Measurements from ENCODE around the gene MRPL20. TPM values are rescaled to one million over a fixed set of nuclear protein-coding genes. Genes with fewer than 3 reads are reported as not detected.

Gene MRPL20
- total and polyA plus RNA-seq, 2 donors (not counting 3 experiments of a cell fraction or from before 2014, with no cell fraction given) = 134 to 152 TPM

DNA sequence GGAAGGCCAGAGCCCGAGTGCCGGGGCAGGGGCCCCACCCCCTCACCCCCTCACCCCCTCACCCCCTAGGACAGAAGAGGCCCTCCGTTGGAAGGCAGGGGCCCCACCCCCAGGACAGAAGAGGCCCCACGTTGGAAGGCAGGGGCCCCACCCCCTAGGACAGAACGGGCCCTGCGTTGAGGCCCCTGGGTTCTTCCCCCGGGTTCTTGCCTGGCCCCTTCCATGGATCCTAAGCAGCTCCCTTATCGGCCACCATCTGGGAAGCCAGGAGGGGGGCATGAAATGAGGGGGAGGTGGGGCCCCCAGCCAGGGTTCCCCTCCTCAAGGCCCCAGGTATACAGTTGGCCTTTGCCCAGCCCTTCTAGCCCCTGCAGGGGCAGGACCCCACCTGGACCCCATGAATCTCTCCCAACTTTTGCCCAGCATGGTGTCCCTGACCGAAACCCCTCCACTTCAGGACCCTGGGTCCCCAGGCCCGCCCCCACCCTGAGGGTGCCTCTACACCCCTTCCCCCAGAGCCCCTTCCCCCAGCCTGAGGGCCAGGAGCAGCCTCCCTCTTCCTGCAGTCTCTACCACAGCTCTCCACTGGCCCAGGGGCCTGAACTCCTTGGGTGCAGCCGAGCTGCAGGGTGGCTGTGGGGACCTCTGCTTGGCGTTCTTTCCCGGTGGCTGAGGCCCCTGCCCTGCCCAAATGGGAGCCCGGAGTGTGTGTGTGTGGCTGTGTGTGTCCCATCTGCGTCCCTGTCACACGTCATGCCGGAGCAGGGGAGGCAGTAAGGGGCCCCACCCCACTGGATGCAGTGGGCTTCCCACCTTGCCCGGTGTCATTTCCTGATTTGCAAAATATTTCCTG lies 24.1 kb upstream of the MRPL20 start:
- no peak for FAIRE-seq
- CTCF ChIA-PET = interaction anchor here (1.0 to 2.2 kb wide), 5 partner anchors 9 to 60 kb away, joined by 3 to 13 read pairs (median 5); partner anchors contain the start of gene CCNL2

More for the DNA sequence above, 24.1 kb upstream of the MRPL20 start:
- H3K27me3 ChIP-seq (ENCODE audit: control insufficient read depth in 2 of 2, insufficient read depth in 2 of 2, low read length in 2 of 2) = no peaks in the 10 kb centered on the region
- no peak overlapping the region for H3K4me2 ChIP-seq (ENCODE audit: insufficient read depth, low read length)
- DNase-seq (ENCODE audit: low read depth, low spot score) = no peak
- H4K20me1 ChIP-seq (replicated peaks; ENCODE audit: control insufficient read depth, extremely low read depth, insufficient read depth, low read length) = no peaks in the 10 kb centered on the region
- H3K9me3 ChIP-seq (replicated peaks; ENCODE audit: control insufficient read depth, insufficient read depth, low read length) = no peaks in the 10 kb centered on the region
- H3K36me3 ChIP-seq (ENCODE audit: control insufficient read depth in 2 of 2, extremely low read depth in 1 of 2, insufficient read depth in 2 of 2, low read length in 2 of 2) = no peaks in the 10 kb centered on the region
- BruUV-seq (replicated peaks) = no TSS peak
- dilution Hi-C loops (cut with MboI; ENCODE audit: extremely low pct_ligation_motif_present, low sequenced_read_pairs) = no loop called here
- H3K79me2 ChIP-seq (ENCODE audit: control insufficient read depth, insufficient read depth, low read length) = no peaks in the 10 kb centered on the region
- H3K9ac ChIP-seq (replicated peaks; ENCODE audit: extremely low read depth, insufficient read depth, low read length) = no peak overlapping the region
- no peak overlapping the region for H3K4me3 ChIP-seq (replicated peaks in 1 of 3; ENCODE audit: insufficient read depth in 1 of 3, low read depth in 1 of 3, low read length in 3 of 3)
- peaks cover 19% of the 10 kb centered on the region for H3K4me1 ChIP-seq (ENCODE audit: control insufficient read depth, extremely low read depth, insufficient read depth, low read length)
- TF ChIP-seq JUN (IDR thresholded peaks at IDR 0.05; ENCODE audit: borderline replicate concordance, insufficient read depth, insufficient read length, low read depth) (no peak), POLR2A (IDR thresholded peaks at IDR 0.05; ENCODE audit: low read depth, low read length) (no peak), EZH2 (IDR thresholded peaks at IDR 0.05; ENCODE audit: borderline replicate concordance, low read depth, low read length, severe bottlenecking) (no peak), GATA2 (IDR thresholded peaks at IDR 0.05; ENCODE audit: insufficient read depth, insufficient read length, low read depth, low read length) (no peak), MYC (IDR thresholded peaks at IDR 0.05; ENCODE audit: low read depth, low read length) (no peak), FOS (IDR thresholded peaks at IDR 0.05; ENCODE audit: borderline replicate concordance, insufficient read depth, low read length) (no peak), POLR2AphosphoS5 (IDR thresholded peaks at IDR 0.05; ENCODE audit: insufficient read depth, low read depth, low read length) (no peak)
- TF ChIP-seq, protein P1, sequence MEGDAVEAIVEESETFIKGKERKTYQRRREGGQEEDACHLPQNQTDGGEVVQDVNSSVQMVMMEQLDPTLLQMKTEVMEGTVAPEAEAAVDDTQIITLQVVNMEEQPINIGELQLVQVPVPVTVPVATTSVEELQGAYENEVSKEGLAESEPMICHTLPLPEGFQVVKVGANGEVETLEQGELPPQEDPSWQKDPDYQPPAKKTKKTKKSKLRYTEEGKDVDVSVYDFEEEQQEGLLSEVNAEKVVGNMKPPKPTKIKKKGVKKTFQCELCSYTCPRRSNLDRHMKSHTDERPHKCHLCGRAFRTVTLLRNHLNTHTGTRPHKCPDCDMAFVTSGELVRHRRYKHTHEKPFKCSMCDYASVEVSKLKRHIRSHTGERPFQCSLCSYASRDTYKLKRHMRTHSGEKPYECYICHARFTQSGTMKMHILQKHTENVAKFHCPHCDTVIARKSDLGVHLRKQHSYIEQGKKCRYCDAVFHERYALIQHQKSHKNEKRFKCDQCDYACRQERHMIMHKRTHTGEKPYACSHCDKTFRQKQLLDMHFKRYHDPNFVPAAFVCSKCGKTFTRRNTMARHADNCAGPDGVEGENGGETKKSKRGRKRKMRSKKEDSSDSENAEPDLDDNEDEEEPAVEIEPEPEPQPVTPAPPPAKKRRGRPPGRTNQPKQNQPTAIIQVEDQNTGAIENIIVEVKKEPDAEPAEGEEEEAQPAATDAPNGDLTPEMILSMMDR (IDR thresholded peaks at IDR 0.05; ENCODE audit: extremely low read depth in 1 of 2, insufficient read depth in 1 of 2, low read depth in 1 of 2, low read length in 2 of 2) = no peak
- TF ChIP-seq, protein P2, sequence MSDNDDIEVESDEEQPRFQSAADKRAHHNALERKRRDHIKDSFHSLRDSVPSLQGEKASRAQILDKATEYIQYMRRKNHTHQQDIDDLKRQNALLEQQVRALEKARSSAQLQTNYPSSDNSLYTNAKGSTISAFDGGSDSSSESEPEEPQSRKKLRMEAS (IDR thresholded peaks at IDR 0.05; ENCODE audit: insufficient read depth, insufficient read length) = no peak
- H3K9me1 ChIP-seq (replicated peaks; ENCODE audit: control insufficient read depth, extremely low read depth, insufficient read depth, low read length) = no peaks in the 10 kb centered on the region
- intact Hi-C loops (cut with micrococcal nuclease) = loop anchor here (1.0 kb wide), 1 partner anchor 25 kb away; no protein-coding TSS in a partner anchor
- no peak overlapping the region for H2AFZ ChIP-seq (ENCODE audit: low read depth, low read length)
- POLR2A ChIA-PET = interaction anchor here (0.5 to 1.0 kb wide), 2 partner anchors 24 to 399 kb away, joined by 3 to 6 read pairs; no protein-coding TSS in a partner anchor
- H3K27ac ChIP-seq (ENCODE audit: insufficient read depth, low read depth, low read length) = no peak overlapping the region
